Body of pancreas (tissue), 4 donors: ENCODE measurements around the gene MEOX1. TPM values are rescaled to one million over a fixed set of nuclear protein-coding genes. Genes with fewer than 3 reads are reported as not detected.
"Not testable (repeated sequence)": the region's sequence is repeated elsewhere in the genome, so short reads cannot be mapped to it uniquely, and the experiment has no call there.

ENCODE experiments used
- ATAC-seq: fragments of 150-250 bp; one replicate; pipeline ENCODE4 v1.9.1; 2016
- DNase-seq, 4 donors: peaks; one replicate each; pipeline ENCODE4 v3.0.0-alpha.2; 2019
- H3K27ac ChIP-seq, 4 donors: fragments of 200-600 bp; sonication (generic); 1 replicate in 3 of 4; 2 replicates in 1 of 4; pipeline versions ENCODE4 v1.5.1 to v1.6.1; 2016 to 2019; ENCODE audit warnings: mild to moderate bottlenecking in 1 of 4, mixed read lengths in 1 of 4, moderate library complexity in 1 of 4
- H3K27me3 ChIP-seq, 2 donors: fragments of 200-600 bp; sonication (generic); one replicate each; pipeline ENCODE4 v1.6.0; 2016; ENCODE audit warnings: mild to moderate bottlenecking in 1 of 2
- H3K36me3 ChIP-seq, 2 donors: fragments of 200-600 bp; sonication (generic); replicated peaks in 1 of 2; 2 replicates each; pipeline ENCODE4 v1.5.1; 2016; ENCODE audit warnings: low read depth in 2 of 2; ENCODE audit not compliant: insufficient read depth in 1 of 2
- H3K4me1 ChIP-seq: fragments of 200-600 bp; sonication (generic); one replicate; pipeline ENCODE4 v1.6.0; 2016
- H3K4me3 ChIP-seq, 2 donors: fragments of 200-600 bp; sonication (generic); 1 replicate in 1 of 2; 2 replicates in 1 of 2; pipeline ENCODE4 v1.5.1; 2016 to 2019
- H3K9me3 ChIP-seq, 3 donors: fragments of 200-600 bp; sonication (generic); 1 replicate in 2 of 3; 2 replicates in 1 of 3; pipeline ENCODE4 v1.5.1; 2016
- CTCF ChIP-seq, 7 experiments: fragments of 450-650 bp in 4 of 7; fragments of 200-600 bp in 3 of 7; sonication (generic) in 3 of 7; IDR thresholded peaks; one replicate each; pipeline ENCODE4 v1.5.1; 2016 to 2019; ENCODE audit warnings: antibody characterized with exemption in 7 of 7
- POLR2A ChIP-seq, 3 donors: fragments of 450-650 bp; IDR thresholded peaks; one replicate each; pipeline ENCODE4 v1.6.1; 2016; ENCODE audit warnings: antibody characterized with exemption in 3 of 3, mild to moderate bottlenecking in 2 of 3
- WGBS, 2 donors: methylation state at CpG; one replicate each; pipeline ENCODE4 v1.1.5; 2017; 5-methylcytosine and 5-hydroxymethylcytosine counted together
- intact Hi-C: fragments of 100-400 bp; cut with DNase I; formaldehyde crosslinking; loops from one replicate; pipeline ENCODE4 v1.15.1; 2023
- total RNA-seq, 2 donors: library from RNA; depleted of rRNA; stranded (reverse); fragments of >200 nt; gene quantifications; one replicate each; pipeline ENCODE4 v1.1.0, GENCODE V29; 2016

The MEOX1 gene
- total RNA-seq, 2 donors from 2014 or later = 0.52 to 2.3 TPM

GRCh38 chr17:43603321-43603720 is 58.4 kb downstream of the MEOX1 start:
- ATAC-seq = no peak
- 80 to 100% methylated on average over 1 of the region's 1 CpG for WGBS, 2 donors
- DNase-seq = no peak
- H3K4me3 ChIP-seq = no peak overlapping the region
- no peaks in the 10 kb centered on the region for H3K4me1 ChIP-seq
- H3K27ac ChIP-seq = no peak overlapping the region
- no peak for TF ChIP-seq CTCF (IDR thresholded peaks at IDR 0.05)
- no peak for TF ChIP-seq POLR2A (IDR thresholded peaks at IDR 0.05)
- no peaks in the 10 kb centered on the region for H3K36me3 ChIP-seq
- intact Hi-C loops = no loop called here
- H3K27me3 ChIP-seq = no peaks in the 10 kb centered on the region
- no peaks in the 10 kb centered on the region for H3K9me3 ChIP-seq

GRCh38 chr17:43602556-43602955 is 59.2 kb downstream of the MEOX1 start:
- H3K27me3 ChIP-seq, DNase-seq, H3K36me3 ChIP-seq, intact Hi-C loops, H3K4me3 ChIP-seq, ATAC-seq, H3K4me1 ChIP-seq, H3K27ac ChIP-seq, H3K9me3 ChIP-seq: not testable (repeated sequence)
- WGBS, 2 donors = 89 to 91% methylated on average over 4 of the region's 4 CpGs

GRCh38 chr17:43601280-43602039 is 60.3 kb downstream of the MEOX1 start:
- no peak overlapping the region for H3K4me3 ChIP-seq
- peak; percentile 22 to 68 (median 55) for DNase-seq
- intact Hi-C loops = no loop called here
- no peak for TF ChIP-seq POLR2A (IDR thresholded peaks at IDR 0.05)
- no peak for TF ChIP-seq CTCF (IDR thresholded peaks at IDR 0.05)
- no peak overlapping the region for H3K27ac ChIP-seq
- no peaks in the 10 kb centered on the region for H3K9me3 ChIP-seq
- WGBS, 2 donors = 57 to 62% methylated on average over 8 to 10 of the region's 10 CpGs
- peak; percentile 58 for ATAC-seq
- no peaks in the 10 kb centered on the region for H3K4me1 ChIP-seq
- no peaks in the 10 kb centered on the region for H3K36me3 ChIP-seq
- no peaks in the 10 kb centered on the region for H3K27me3 ChIP-seq

GRCh38 chr17:43599835-43600234 is 61.9 kb downstream of the MEOX1 start:
- ATAC-seq = no peak
- 86 to 92% methylated on average over 3 of the region's 3 CpGs for WGBS, 2 donors

GRCh38 chr17:43599046-43599395 is 62.7 kb downstream of the MEOX1 start:
- H3K36me3 ChIP-seq = no peaks in the 10 kb centered on the region
- H3K27ac ChIP-seq = no peak overlapping the region
- H3K4me3 ChIP-seq = no peak overlapping the region
- intact Hi-C loops = no loop called here
- DNase-seq (no peak), ATAC-seq (no peak)
- H3K9me3 ChIP-seq = no peaks in the 10 kb centered on the region
- WGBS, 2 donors = 66 to 72% methylated on average over 5 of the region's 5 CpGs
- H3K4me1 ChIP-seq = no peaks in the 10 kb centered on the region
- no peaks in the 10 kb centered on the region for H3K27me3 ChIP-seq
- no peak for TF ChIP-seq CTCF (IDR thresholded peaks at IDR 0.05)
- TF ChIP-seq POLR2A (IDR thresholded peaks at IDR 0.05) = no peak

More at GRCh38 chr17:43599835-43600234, 61.9 kb downstream of the MEOX1 start:
- Histone ChIP-seq H3K27me3 (no peaks in the 10 kb centered on the region), H3K9me3 (no peaks in the 10 kb centered on the region), H3K27ac (no peak overlapping the region), H3K4me1 (no peaks in the 10 kb centered on the region), H3K4me3 (no peak overlapping the region), H3K36me3 (no peaks in the 10 kb centered on the region)
- DNase-seq = peak in 1 of 4 donors; percentile 20
- no peak for TF ChIP-seq CTCF (IDR thresholded peaks at IDR 0.05)
- no peak for TF ChIP-seq POLR2A (IDR thresholded peaks at IDR 0.05)
- intact Hi-C loops = no loop called here
